A172 (cell line): ENCODE measurements around the gene REPIN1. TPM values are rescaled to one million over a fixed set of nuclear protein-coding genes. Genes with fewer than 3 reads are reported as not detected.

Source experiments
- total RNA-seq: library from RNA; depleted of rRNA; stranded (reverse); fragments of >200 nt; shearing (Covaris generic); gene quantifications from 2 replicates; pipeline ENCODE4 v1.2.3, GENCODE V29; 2014; rRNA removed

Gene REPIN1
- total RNA-seq, 1 experiment from 2014 or later, result 237 TPM

Other genes with a start within 250 kb of the REPIN1 start
- gene LRRC61, start 45.5 kb upstream of the REPIN1 start, total RNA-seq, result 0.67 TPM in 1 of 2 replicates, not detected in the other
- gene ACTR3C, start 45.3 kb upstream of the REPIN1 start, total RNA-seq, result 0.88 and 2.8 TPM in 2 replicates
- gene RARRES2, start 27.2 kb upstream of the REPIN1 start, total RNA-seq, result 48.7 and 50.4 TPM in 2 replicates
- gene ZNF775, start 10.5 kb downstream of the REPIN1 start, total RNA-seq, result 5.7 and 11.1 TPM in 2 replicates
- not detected in 2 replicates for gene GIMAP8, start 81.8 kb downstream of the REPIN1 start, total RNA-seq
- not detected in 2 replicates for gene GIMAP7, start 146.1 kb downstream of the REPIN1 start, total RNA-seq
- gene GIMAP4, start 198.6 kb downstream of the REPIN1 start, total RNA-seq, result not detected in 2 replicates